ENCODE data around the gene PTH2R.

DNA sequence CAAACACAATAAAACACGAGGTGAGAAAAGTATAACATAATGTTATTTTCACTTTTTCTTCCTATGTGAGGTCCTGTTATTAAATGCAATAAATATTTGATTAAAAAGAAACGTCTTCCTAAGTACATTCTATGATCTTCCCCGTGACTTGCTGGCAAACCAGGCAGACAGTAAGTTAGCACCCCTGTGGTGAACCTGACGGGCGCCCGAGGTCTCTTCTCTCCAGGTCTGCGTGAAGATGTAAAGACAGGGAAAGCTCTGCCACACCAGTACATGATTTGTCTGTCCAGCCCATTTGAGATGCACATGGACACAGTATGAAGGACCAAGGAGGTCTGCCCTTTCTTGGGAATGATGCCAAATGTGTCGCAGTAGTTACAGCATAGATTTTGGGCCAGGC is 57.6 kb downstream of the PTH2R start:
- TF ChIP-seq POLR2A (IDR thresholded peaks at IDR 0.05; ENCODE audit: low read depth, low read length): no peak
- TF ChIP-seq POLR2AphosphoS5 (IDR thresholded peaks at IDR 0.05; ENCODE audit: low read depth, low read length): no peak
- no peak for TF ChIP-seq TAF1 (IDR thresholded peaks at IDR 0.05; ENCODE audit: borderline replicate concordance, low read depth, low read length)
